Pons (tissue), 1 donor: ENCODE data around the gene CDHR3.

Source experiments
- DNase-seq: peaks from one replicate; pipeline ENCODE4 v3.0.0-alpha.2; 2016; ENCODE audit warnings: low spot score

Gene CDHR3

DNA sequence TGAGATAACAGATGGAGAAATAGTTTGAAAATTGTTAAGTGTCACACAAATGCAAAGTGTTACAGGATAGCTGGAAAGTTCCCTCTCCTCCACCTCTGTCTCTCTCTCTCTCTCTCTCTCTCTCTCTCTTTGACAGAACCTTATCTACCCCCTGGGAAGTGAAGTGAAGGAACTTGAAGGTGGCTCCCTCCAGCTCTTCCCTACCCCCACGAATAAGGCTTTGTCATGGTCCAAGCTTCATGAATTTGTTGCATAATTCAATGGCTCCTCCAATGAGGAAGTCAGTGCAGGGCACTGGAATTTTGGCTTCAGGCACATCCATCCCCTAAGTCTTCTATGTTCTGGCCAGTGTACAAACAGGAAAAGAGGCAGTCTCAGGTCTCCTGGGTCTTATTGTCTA lies 66.4 kb downstream of the CDHR3 start:
- no peak for DNase-seq

DNA sequence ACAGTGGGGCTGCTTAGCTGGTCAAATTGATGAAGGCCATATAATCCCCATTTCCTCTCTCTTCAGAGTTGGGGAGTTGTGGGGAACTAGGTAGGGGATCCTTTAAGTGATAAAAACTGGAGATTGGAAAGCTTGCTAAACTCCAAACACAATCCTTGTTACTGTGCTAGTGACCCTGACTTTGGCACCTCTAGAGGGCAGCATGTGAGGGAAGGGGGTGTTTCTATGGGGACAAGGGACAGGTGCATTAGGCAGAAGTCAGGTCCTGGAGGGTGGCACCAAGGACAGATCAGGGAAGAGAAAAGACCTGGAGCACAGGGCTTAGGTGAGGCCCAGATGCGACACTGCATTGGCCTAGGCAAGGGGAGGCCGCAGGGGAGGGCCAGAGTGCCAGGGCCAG lies 66.9 kb downstream of the CDHR3 start:
- DNase-seq = no peak

DNA sequence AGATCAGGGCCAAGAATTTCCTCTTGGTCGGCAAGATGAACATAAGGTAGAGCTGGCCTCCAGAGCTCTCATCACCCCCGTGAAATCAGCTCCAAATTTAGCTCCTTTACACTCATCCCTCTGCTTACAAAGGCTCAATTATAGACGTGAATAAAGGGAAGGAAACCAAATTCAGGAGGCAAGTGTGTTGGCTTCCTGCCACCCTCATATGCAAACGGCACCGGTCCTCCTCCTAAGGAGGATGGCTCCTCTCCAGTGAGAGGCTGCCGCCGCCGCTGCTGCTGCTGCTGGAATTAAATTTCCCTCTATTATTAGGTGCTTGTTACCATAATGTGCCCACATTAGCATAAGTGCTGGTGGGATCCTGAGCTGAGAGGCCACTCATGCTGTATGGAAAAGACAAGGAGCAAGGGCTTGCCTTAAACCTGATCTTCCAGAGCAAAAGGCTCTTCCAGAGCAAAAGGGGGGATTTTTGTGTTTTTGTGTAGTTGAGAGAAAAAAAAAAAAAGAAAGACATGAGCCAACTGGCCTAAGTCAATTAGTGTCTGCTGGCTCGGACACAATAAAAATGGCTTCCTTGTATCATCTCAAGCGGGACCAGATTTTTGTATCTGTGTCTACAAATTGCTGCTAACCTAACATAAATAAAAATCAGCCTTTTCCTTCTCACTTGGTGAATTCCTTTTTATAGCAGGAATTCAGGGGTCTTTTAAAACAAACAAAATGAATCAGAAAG lies 68.4 kb downstream of the CDHR3 start:
- DNase-seq = peak; percentile 64

DNA sequence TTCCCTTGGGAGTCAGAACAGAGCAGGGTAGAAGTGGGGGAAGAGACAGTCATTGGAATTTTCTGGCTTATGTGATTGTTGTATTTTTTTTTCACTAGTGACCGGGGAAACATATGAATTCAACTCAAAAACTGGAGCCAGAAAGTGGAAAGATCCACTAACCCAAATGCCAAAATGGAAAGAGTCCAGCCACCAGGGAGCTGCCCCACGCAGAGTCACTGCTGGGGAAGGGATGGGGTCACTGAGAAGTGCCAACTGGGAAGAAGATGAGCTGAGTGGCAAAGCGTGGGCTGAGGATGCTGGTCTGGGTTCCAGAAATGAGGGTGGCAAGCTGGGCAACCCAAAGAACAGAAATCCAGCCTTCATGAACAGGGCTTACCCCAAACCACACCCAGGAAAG lies 69.2 kb downstream of the CDHR3 start:
- DNase-seq = no peak

DNA sequence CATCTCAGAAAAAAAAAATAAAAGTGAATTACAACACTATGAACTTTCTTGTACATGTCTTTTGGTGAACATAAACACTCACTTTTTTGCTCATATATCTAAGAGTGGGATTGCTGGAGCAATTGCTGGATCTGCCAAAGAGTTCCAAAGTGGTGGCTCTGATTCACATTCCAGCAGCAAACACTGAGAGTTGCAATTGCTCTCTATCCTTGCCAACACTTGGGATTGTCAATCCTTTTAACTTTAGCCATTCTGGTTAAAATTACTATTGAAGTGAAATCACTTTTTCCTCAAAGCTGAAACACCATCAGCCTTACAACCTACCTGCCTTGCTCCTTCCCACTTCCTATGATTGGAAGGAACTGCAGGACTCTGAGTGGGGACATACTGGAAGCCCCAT lies 70.7 kb downstream of the CDHR3 start:
- no peak for DNase-seq

DNA sequence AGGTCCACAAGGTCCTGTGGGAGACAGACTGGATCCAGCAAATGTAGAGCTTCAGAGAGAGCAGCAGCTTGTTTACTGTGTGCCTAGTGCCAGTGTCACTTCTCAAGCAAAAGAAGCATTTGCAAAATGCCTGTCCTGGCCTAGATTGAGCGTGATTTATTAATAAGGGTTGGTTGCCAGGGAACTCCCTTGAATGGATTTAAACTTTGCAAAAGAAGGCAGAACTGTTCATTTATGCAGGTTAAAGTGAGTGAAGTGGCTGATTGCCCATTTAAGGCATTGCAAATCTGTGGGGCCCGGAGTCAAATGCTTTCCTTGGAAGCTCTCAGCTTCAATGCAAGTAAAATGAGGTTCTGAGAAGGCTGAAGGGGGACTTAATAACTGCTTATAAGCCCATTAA lies 71.3 kb downstream of the CDHR3 start:
- no peak for DNase-seq

DNA sequence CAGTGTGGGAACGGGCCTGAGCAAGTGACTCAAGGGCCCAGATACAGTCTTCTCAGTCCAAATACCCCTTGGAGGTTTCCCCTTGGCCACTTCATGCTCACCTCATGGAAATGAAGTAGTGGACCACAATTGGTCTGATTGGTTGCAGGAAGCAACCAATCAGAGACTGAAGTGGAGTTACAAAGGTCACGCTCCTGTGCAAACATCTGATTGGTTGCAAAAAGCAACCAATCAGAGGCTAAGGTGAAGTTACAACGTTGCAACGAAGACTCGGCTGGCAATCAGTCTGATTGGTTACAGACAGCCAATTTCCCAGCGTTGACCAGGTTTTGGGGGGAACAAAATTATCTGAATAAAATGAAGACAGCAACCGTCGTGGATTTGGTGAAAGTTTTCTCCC lies 72.5 kb downstream of the CDHR3 start:
- DNase-seq = no peak

DNA sequence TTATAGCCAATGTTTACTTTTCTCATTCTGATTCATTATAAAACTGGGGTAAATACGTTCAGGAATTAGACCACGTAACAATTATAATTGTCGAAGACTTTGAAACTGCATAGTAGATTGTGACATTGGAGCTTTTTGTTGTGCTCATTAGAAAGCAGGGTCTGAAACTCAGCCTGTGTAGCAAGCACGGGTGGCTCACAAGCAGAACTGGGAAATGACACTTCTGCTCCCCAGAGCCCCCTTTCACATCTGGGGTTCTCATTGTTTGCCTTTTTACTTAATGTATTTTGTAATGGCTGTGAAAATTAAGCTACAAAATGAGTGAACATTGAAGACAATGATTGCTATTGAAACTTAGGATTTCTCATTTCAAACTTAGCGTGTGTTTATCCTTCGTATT lies 72.9 kb downstream of the CDHR3 start:
- DNase-seq = no peak

DNA sequence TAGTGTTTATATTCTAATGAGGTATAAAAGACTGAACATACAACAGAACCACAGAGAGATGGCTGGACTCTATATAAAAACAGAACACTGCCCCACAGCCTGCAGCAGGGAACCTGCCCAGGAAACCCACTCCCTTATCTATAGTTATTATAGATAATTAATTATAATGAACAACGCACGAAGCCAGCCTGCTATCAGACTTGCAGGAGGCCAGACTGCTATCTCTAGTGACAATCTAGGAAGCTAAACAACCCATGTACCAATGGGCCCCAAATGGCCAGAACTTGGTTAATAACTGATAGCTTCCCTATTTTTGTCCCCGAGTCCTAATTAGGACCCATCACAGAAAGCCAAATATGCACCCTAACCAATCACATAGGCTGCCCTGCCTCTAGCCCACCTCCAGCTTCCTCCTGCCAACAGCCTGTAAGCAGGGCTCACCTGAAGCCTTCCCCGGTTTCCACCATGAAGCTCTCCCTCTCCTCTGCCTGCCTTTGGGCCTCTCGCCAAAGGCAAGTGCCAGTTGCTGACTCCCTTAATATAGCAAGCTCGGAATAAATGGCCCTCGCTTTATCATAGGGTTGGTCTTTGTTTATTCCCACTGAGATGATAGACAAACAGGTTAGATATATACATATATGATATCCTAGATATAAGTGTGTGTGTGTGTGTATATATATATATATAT lies 74.6 kb downstream of the CDHR3 start:
- no peak for DNase-seq

DNA sequence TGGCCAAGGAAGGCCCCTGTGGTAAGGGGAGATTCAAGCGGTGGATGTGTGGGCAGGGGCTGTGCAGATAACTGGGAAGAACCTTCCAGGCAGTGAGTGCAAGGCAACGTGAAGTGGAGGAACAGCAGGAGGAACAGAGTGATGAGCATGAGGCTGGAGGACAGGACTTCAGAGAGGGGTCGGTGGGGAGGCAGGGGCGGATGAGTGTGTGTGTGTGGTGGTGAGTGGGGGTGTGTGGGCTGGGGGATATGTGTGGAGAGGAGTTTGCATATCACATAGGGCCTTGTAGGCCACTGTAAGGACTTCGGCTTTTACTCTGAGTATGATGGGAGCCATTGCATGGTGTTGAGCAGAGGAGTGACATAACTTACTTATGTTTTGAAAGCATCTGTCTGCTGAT lies 75.2 kb downstream of the CDHR3 start:
- DNase-seq = no peak

DNA sequence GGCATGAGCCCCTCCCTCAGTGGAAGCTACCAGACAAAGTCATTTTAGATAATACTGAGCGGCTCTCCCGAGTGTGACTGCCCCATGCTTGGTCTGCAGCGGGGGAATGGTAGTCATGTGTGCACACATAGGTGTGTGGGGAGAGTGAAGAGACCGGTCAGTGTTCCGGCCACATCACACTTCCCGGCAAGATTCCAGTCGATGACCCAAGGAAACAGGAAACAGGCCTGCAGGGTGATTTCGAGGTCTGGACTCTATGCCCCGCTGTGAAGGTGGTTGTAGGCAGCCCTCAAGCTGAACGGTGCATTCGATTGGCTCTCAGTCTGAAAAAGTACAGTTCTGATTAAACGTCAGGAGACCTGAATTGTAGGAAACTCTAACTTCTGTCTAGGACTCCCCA lies 75.9 kb downstream of the CDHR3 start:
- no peak for DNase-seq

DNA sequence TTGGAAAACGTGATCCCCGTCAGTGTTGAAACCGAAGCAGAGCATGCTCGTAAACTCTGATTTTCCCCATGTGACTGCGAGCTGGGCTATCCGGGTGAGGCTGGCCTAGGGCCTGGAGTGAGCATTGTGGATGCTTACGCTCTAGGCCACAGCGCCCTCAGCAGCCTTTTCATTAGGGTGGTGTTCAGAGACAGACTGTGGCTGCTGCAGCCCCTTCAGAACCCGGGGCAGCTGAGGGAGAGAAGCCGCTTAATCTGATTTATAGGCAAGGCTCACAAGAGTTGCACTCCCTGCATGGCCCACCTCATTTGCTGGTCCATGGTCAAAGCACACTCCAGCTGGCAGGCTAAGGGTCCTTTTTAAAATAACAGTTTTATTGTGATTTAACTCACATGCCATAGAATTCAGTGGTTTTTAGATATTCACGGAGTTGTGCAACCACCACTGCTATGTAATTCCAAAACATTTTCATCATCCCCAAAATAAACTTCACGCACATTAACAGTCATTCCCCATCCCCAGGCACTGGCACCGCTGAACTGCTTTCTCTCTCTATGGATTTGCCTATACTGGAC lies 76.5 kb downstream of the CDHR3 start:
- DNase-seq = no peak

DNA sequence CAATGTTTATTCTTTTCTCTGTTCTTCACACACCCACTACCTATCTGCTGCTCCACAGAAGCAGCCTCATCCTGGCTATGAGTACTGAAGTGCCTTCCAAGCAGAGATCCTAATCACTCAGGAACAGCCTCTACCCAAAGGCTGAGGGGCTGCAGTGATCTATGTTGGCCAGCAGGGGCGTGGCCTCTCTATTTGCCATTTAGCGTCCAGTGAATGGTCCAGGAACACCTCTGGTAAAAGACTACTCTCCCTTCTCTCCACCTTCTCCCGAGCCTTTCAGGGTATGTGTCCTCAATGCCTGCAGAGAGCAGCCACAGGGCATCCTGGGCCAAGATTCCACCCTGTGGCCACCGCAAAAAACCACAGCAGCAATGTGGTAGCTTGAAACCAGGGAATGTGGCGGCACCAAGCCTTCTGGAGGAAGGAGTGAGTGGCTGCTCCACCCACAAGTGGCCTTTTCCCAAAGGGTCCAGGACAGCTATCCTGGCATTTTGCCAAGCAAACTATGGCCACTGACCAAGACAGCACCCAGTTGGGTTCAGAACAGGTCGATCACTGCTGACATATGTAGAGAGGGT lies 78.2 kb downstream of the CDHR3 start:
- DNase-seq = peak; percentile 29

DNA sequence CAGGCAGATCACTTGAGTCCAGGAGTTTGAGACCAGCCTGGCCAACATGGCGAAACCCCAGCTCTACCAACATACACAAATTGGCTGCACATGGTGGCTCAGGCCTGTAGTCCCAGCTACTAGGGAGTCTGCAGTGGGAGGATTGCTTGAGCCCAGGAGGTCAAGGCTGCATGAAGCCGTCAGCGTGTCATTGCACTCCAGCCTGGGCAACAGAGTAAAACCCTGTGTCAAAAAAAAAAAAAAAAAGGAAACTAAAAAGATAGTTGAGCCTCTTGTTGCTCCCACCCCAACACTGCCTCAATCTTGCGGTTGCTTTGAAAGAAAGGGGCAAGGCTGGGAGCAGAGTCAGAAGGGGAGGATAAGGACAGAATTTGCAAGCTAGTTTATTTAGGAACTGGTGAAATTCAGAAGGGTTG lies 79.1 kb downstream of the CDHR3 start:
- DNase-seq = no peak

DNA sequence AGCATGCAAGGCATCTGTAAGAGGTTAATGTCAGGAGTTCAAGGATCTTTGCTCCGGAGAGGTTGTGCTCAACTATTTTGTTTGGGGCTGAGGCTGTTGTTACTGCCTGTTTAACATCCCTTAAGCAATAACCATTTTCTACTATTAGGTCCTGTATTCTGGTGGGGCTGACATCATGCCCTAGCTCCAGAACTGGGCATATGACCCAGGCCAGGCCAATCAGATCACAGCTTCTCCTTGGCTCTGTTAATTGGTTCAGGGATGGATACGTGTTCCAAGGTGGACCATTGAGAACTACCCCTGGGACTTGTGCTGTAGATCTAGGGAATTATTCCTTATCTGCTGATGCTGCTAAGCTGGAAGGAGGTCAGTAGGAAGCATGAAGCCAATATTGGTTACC lies 82.1 kb downstream of the CDHR3 start:
- no peak for DNase-seq

DNA sequence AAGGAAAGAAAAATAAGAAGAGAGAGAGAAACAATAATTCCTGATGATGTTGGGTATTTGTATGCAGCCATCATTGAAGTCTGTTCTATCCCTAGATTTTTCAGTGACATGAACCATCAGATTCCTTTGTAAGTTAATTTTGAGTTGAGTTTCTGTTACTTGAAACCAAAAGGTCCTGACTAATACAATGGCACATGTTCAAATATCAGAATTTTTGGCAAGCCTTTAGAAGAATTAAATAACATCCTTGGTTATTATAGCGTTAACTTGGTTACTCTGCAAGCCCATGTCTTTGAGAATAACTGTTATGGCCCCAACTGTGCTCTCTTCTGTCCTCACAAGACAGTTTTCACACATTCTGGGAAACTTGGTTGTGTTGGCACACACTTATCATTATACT lies 82.5 kb downstream of the CDHR3 start:
- no peak for DNase-seq

DNA sequence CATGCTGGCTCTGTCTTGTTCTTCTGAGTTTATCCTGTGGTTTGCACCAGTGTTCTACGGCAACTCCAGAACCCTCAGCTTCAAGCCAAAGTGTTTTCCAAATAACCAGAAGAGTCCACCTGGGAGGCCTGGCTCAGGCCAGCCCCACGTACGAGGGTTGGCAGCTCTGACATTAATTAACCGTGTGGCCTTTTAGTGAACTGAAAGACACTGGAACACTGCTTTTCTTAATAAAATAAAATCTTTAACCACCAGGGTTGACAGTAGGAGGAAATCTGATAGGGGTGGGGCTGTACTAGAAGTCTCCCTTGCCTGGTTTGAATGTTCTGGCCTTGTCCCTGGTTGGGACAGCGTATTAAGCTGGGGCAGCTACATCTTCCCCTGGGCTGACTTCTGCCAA lies 84.1 kb downstream of the CDHR3 start:
- no peak for DNase-seq

DNA sequence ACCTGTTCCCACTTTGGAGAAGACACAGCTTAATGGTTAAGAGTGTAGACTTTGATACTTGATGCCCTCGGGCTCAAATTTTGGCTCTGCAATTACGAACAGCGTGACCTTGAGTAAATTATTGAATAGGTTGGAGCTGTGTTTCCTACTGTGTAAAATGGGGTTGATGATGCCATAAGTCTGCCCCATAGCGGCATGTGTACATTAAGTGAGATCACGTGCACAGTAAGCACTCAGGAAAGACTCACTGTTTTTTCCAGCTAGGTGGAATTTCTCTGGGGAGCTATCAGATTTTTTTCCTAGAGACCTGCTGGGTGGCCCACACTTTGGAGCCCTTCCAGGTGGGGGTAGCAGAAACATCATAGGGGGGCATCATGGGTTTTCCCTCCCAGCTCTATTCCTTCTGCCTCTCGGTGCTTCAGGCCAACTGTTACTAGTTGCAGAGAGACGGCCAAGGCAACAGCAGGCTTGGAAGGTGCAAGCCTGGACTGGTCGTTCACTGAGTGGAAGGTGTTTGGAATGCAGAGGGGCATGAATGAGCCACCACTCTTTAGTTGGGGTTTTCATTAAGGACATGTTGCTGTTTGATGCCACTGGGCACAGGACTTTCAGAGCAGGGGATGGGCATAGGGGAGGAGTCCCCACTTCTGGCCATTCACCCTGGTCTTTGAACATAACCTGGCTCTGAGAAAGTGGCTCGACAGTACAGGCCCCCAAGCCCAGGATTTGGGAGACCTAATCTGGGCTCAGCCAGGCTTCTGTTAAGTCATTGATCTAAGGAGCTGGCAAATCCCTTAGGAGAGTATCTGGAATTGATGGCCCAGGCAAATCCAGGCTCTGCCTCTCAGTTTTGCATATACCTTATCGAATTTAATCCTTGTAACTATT lies 85.0 kb downstream of the CDHR3 start:
- no peak for DNase-seq

DNA sequence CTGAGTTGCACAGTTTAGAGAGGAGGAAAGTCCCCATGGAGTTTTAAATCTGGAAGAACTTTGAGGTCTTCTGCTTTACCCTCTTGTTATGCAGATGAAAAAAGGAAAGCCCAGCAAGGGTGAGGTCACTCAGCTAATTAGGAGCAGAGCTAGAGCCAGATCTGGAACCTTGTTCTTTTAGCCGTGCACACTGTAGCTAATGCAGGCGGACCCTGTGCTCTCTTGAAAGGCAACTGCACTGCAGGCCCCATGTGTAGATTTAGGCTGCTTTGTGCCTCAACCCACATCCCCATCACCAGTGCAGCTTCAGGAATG lies 85.6 kb downstream of the CDHR3 start:
- DNase-seq = no peak

DNA sequence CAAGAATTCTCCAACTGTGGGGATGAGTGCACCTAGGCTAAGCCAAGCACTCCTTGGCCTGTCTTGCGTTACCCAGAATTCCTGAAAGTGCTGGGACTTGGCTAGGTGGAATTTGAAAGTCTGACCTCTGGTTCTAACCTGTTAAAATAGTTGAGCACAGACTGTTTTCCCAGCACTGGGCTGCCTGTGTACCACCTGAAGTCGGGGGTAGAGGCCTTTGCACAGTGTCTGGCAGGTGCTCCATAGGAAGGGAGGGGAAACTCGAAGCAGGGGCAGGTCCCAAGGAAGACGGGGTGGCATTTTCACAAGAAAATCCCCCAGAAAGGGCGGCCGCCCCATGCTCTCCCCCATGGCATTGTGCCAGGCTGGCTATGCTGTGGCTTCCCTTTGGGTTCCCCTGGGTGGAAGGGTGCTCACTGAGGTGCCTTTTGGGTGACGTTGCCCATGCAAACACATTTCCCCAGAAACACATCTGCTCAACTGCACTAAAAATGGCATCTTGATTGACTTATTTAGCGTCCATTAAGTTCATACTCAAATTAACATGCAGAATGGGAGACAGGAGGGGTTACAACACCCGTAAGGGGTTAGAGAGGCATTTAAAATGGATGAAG lies 86.2 kb downstream of the CDHR3 start:
- no peak for DNase-seq

DNA sequence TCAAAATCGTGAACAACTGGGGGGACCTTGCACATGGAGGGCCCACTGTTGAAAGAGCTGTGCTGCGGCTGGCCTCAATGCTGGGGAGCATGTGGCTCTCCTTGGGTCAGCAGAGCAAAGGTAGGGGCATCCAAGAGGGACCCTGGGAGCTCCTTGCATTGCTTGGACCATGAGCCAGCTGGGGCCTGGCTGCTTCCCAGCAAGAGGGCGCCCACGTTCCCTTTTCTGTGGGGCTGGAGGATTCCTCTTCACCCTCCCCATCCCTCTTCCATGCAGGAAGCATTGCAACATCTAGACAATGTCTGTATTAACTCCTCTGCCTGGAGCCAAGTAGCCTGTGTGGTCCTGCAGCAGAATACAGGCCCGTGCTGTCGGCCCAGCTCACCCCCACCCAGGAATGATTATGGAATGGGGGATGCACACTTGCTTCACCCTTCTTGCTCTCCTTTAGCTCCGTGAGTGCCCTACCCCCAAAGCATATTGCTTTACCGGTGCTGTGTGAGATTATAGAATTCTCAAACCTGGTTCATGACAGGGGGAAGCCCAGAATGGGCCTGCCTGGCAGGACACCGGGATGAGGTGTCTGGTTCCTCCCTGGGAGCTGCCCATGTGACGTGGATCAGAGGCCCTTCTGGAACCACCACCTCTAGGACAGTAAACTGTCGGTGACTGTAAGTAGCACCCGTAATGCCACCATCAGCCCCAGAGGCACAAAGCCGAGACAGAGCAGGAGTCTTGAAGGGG lies 87.1 kb downstream of the CDHR3 start:
- DNase-seq = no peak
